Stimulated activated naive CD4-positive, alpha-beta T cell treated with Interleukin-2 at 50 U/mL for 16 hours (primary cell): ENCODE data around the gene HAUS7.
A peak's percentile ranks its signal among the peaks of the same experiment; 100 is the strongest.

Experiments used
- DNase-seq: peaks from one replicate; lab custom pipeline; 2025; lab: John Stamatoyannopoulos, UW

HAUS7 gene

DNA sequence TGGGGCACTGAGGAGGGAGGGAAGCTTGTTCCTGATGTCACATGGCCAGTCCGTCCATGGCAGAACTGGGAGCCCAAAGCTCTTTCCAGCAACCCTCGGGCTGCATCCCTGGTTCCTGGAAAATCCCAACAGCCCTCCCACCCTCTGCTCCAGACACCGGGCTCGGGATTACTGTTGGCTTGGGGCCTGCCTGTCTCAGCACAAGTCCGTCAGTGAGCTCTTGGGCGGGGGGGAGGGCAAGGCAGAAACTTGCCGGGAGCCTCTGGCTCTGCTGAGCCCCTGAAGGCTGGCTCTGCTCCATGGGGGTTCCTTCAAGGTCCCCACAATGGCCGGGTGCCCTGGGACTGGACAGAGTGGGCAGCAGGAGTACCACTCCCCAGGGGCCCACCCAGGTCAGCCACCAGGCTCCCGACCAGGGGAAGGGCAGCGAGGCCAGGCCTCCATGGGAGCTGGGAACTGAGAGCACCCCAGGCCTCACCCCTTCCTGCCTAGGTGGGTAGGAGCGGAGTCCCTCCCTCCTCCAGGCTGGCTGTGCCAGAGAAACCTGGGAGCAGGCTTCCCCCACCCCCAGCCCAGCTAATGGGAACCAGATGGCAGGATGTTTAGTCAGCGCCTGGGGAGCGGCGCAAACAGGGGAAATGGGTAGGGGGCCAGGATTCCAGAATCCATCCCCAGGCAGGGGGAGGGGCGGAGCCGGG, 6.4 kb upstream of the HAUS7 start:
- DNase-seq, result no peak

- DNase-seq, result no peak
Observed at GRCh38 chrX:153475751-153476281, 5.4 kb upstream of the HAUS7 start.

DNA sequence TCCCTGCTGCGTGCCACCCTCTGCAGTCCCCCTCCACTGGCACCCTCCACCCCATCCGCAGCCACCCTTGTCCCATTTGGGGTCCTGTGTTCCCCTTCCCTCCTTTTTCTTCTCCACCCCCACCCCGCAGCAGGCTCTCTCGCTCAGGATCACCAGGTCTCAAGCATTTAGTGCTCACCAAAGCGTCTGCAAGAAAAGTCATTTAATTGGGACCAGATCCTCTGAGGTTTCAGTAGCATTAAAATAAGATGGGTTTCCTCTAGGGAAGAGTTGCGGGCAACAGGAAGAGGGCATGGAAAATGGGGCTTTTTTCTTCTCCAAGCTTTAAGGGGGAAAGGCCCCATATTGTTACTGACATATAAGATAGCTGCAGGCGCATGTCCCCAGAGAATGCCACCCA, 4.9 kb upstream of the HAUS7 start:
- no peak for DNase-seq

- DNase-seq, result peak; percentile 23
Observed at GRCh38 chrX:153474718-153475117, 4.3 kb upstream of the HAUS7 start.

- DNase-seq, result no peak
Observed at GRCh38 chrX:153474266-153474665, 3.9 kb upstream of the HAUS7 start.

DNA sequence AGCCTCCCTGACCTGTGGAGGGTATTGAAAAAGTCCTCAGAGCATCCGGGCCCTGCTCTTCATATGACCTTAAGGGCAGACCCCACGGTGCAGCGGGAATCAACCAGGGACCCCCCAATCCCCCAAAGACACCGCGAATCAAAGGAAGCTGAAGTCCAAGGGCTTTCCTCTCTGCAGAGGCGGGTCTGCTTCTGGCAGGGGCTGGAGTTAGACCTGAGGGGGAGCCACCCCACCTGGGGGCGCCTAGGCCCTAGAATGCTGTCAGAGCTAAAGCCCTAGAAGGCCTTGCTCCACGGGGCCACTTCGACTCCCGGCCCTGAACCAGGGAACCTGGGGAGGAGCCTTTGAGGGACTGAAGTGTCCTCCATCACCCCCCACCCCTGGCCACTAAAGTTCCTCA, 2.8 kb upstream of the HAUS7 start:
- no peak for DNase-seq

DNA sequence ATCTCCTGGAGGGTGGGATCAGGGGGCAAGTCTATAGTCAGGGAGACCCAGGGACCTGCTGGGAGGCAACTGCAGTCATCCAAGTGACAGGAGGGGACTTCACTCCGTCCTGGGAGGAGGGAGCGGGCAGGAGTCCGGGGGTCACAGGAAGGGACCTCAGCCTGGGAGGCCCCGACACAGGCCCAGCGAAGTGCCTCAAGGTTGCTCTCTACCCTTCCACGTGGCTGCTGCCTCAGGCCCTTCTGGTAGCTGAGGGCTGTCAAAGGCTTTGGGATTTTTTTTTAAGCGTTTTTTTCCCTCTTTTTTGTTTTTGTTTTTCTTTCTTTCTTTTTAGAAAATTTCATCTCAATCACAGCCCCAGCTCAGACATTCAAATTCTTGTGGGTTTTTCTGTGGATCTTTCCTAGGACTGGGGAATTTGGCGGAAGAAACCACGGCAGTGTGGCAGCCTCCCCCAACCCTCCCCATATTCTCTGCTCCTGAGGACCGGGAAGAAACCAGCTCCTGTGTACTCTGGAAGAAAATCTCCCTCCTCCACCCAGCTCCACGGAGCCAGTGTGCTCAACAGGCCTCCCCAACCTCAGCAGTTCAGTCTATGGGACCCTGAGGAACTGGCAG, 1.4 kb upstream of the HAUS7 start:
- no peak for DNase-seq

DNA sequence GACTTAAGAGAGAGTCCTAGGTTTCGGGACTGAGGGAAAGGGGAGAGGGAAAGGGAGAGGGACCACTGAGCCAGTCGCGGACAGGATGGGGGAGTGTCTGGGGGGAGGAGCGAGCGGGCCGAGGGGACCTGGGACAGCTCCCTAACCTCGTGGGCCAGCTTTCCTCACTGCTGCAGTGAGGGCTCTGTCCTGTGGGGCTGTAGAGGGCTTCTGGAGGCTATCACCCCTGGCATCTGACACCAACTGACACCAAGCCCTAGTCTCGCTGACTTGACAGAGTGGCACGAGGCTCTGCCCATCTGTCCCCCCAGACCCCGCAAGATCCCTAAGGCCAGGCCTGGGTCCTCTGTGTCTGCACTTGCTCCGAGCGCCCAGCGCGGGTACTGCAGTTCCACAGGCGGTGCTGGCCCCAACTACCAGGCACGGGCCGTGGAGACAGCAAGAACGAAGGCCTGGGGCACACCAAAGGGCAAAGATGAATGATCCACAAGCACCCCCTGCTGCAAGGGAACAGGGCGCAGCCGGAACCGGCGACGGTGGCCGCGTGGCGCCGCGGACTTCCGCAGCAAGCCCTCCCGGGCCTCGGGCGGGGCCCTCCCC, 465 bp downstream of the HAUS7 start:
- peak; percentile 46 for DNase-seq

GRCh38 chrX:153468008-153468580, 2.3 kb downstream of the HAUS7 start:
- no peak for DNase-seq

DNA sequence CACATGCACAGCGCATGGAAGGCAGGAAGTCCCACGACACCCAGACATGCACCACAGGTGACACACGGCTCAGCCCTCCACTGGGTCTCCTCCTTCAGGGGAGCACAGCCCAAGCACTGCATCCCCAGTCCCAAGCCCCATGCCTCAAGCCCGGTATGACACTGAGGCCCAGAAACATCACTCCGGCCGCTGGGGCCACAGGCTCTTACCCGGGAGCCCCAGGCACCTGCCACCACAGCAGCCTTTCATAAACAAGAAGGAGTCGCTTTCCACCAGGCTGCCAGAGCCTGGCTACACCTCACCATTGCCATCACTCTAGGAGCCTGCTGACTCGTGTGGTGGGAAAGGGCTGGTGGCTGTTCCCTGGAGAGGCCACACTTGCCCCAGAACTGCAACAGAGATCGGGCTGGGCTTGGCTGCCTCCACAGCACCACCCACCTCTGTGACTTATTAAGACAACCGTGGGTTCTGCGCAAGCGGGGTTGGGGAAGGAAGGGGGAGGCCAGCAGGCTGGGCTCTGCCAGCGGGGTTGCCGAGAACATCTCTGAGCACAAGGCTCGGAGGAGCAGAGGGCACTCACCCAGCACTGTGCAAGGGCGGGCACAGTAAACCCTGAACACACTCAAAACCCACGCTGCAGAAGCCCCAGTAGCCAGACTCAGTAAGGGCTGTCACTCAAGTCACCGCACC, 4.5 kb downstream of the HAUS7 start:
- no peak for DNase-seq

DNA sequence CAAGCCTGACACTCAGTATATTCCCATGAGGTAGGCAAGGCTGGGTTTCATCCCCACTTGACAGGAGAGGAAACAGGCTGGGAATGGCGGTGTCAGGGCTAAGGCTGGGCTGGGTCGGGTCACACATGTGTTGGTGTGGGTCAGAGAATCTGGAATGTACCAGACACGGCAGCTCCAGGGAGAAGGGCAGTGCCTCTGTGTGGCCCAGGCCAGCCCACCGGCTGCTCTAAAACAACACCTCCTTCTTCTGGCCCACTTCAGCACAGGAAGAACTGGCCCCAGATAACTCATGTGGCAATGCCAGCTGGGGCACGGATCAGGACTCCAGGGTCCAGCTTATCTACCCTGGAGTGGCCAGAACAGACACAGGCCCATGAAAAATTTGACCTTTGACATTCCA, 6.3 kb downstream of the HAUS7 start:
- no peak for DNase-seq

- no peak for DNase-seq
Observed at GRCh38 chrX:153463556-153463955, 6.8 kb downstream of the HAUS7 start.

GRCh38 chrX:153463031-153463430, 7.3 kb downstream of the HAUS7 start:
- DNase-seq, result no peak

DNA sequence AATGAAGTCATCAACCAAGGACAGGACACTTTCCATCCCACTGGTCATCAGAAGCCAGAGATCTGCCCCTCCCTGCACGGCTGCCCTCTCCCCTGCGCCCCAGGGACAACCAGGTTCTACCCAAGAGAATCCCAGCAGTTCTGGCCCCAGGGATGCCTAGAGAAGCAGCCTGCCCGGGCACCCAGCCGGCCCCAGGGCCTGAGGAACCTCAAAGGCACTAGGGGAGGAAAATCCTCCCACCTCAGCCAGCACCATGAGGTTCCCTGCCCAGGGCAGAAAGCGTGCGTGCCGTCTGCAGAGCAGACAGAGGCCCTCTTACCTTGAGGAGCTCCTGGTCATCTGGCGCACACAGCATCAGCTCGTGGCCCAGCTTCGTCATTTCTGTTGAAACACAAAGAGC, 8.1 kb downstream of the HAUS7 start:
- no peak for DNase-seq

GRCh38 chrX:153460826-153461225, 9.6 kb downstream of the HAUS7 start:
- peak; percentile 24 for DNase-seq

DNA sequence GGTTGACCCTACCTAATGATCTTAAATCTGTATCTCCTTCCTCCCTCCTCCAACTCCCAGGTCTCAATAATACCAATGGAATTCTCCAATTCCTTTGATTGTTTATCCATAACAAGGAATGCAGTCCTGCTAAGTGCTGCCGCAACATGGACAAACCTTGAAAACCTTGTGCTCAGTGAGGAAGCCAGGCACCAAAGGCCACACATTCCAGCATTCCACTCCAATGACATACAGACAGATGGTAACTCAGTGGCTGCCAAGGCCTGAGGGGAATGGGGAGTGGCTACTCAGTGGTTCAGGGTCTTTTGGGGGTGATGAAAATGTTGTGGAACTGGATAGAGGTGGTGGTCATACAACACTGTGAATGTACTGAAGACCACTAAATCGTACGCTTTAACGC, 10.4 kb downstream of the HAUS7 start:
- DNase-seq, result no peak

DNA sequence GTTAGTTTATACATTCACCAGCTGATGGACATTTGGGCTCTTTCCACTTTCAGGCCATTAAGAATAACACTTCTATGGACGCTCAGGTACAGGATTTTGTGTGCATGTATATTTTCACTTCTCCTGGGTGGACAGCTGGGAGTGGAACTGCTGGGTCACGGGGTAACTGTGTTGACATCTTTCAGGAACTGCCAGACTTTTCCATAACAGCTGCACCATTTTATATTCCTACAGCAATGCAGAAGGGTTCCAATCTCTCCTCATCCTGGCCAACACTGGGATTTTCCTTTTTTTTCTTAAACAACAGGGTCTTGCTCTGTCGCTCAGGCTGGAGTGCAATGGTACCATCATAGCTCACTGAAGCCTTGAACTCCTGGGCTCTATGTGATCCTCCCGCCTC, 11.9 kb downstream of the HAUS7 start:
- no peak for DNase-seq

- no peak for DNase-seq
Observed at GRCh38 chrX:153457827-153458466, 12.4 kb downstream of the HAUS7 start.

DNA sequence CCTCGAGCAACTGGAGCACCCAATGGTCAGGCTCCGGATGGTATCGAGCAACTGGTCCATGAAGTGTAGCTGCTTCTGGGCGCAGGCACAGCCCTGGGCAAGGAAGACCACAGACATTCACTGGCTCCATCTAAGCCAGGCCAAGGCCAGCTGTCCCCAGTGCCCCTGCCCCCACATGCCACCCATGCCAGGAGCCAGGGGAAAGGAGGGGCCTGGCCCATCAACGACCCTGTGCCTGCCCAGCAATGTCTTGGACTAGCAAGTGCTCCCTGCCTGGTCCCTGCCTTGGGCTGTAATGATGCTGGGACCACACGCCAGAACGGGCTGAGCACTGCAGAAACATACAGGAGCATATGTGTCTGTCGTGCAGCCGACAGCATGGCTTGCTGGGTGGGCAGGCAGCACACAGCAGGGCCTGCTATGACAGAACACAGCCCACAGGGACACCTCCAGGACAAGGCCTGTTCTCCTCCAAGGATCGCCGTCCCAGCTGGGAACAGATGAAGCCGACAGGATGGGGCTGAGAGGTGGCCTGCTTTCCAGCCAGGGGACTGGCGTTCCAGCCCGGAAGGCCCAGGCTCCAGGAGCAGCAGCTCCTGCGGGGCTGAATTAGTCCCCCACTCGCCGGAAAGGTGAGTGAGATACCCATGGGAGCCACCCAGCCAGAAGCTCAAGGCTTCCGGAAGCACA, 13.1 kb downstream of the HAUS7 start:
- DNase-seq, result no peak

DNA sequence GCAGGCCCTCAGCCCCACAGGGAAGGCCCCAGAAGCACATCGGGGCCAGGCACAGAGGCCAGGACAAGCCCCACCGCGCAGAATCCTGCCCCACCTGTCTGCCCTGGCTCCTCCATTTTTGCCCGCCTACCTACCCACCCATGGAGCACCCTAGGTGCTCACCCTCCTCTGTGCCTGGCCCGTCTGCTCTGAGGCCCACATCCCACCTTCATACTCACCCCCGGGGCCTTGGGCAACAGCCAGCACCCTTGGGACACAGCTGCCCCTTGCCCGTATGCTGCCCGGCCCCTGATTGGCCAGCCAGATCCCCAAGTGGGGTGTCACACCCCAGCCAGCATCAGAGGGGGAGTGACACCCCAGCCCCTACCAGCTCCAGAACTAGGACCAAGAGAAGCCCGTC, 13.7 kb downstream of the HAUS7 start:
- DNase-seq, result no peak

GRCh38 chrX:153456161-153456560, 14.2 kb downstream of the HAUS7 start:
- no peak for DNase-seq
